ENCODE measurements around the gene SAT1. TPM values are rescaled to one million over a fixed set of nuclear protein-coding genes. Genes with fewer than 3 reads are reported as not detected.

The SAT1 gene
- total and polyA plus RNA-seq, 10 of the 15 experiments (the other 5 are each of a cell fraction or from before 2014, with no cell fraction given) = 42.2 to 234 (median 60.4) TPM

GRCh38 chrX:23773601-23774175, 9.3 kb upstream of the SAT1 start:
- Histone ChIP-seq H4K20me1 (ENCODE audit: control insufficient read depth, insufficient read depth) (no peaks in the 10 kb centered on the region), H3K36me3 (ENCODE audit: control insufficient read depth in 2 of 2, insufficient read depth in 2 of 2, low read length in 1 of 2) (no peaks in the 10 kb centered on the region), H3K27ac (ENCODE audit: control insufficient read depth, insufficient read depth) (peak overlapping the region; percentile 78; the same call in 1 of the 2 replicates), H3K4me1 (ENCODE audit: control insufficient read depth, insufficient read depth, low read length) (no peaks in the 10 kb centered on the region), H3K9me3 (replicated peaks; ENCODE audit: control insufficient read depth, insufficient read depth, low read length) (no peaks in the 10 kb centered on the region), H3K79me2 (ENCODE audit: control insufficient read depth, insufficient read depth, low read length) (no peaks in the 10 kb centered on the region), H3K27me3 (replicated peaks in 1 of 2; ENCODE audit: control insufficient read depth in 2 of 2, insufficient read depth in 2 of 2, low read length in 1 of 2) (no peaks in the 10 kb centered on the region), H3K4me2 (ENCODE audit: control insufficient read depth, insufficient read depth) (no peak overlapping the region; the same call in 1 of the 2 replicates), H3K4me3 (no peak overlapping the region), H2AFZ (ENCODE audit: control insufficient read depth, low read depth, low read length) (no peak overlapping the region), H3K9ac (ENCODE audit: control insufficient read depth, insufficient read depth, low read length) (no peak overlapping the region)
- ChIA-PET RAD21 (ENCODE audit: unreplicated experiment) (interaction anchor here (0.7 to 3.2 kb wide), 3 partner anchors 9 to 128 kb away, joined by 3 to 15 read pairs (median 4); partner anchors contain the start of gene SAT1), SMC1A (ENCODE audit: uncharacterized antibody, unreplicated experiment) (interaction anchor here (0.6 to 1.6 kb wide), 4 partner anchors 35 to 1821 kb away, joined by 3 to 8 read pairs (median 3); no protein-coding TSS in a partner anchor), POLR2A (interaction anchor here (1.4 to 3.8 kb wide), 3 partner anchors 8 to 128 kb away, joined by 3 to 12 read pairs (median 4); no protein-coding TSS in a partner anchor), CTCF (interaction anchor here (0.9 to 1.9 kb wide), 4 partner anchors 9 to 128 kb away, joined by 3 to 14 read pairs (median 8); partner anchors contain the start of gene SAT1)
- BruUV-seq (replicated peaks) = no TSS peak
- TF ChIP-seq MTA2 (IDR thresholded peaks at IDR 0.05; ENCODE audit: low read depth) (0 out of 2 replicates have a peak, but pooled peaks have one; percentile 27), SPI1 (IDR thresholded peaks at IDR 0.05; ENCODE audit: borderline replicate concordance, insufficient read depth, low read depth, low read length) (peak; percentile 92), TCF7 (IDR thresholded peaks at IDR 0.05; ENCODE audit: borderline replicate concordance) (no peak), IKZF2 (IDR thresholded peaks at IDR 0.05) (peak in 1 of 2 experiments; percentile 18; a peak in 1 of 4 replicates), USF2 (IDR thresholded peaks at IDR 0.05; ENCODE audit: borderline replicate concordance, low read depth, low read length) (no peak; the same call in 1 of the 2 replicates), EP300 (IDR thresholded peaks at IDR 0.05; ENCODE audit: borderline replicate concordance in 1 of 2, control insufficient read depth in 1 of 2, low read depth in 2 of 2, low read length in 2 of 2) (peak in 1 of 2 experiments; percentile 14; a peak in 1 of 4 replicates), MLLT1 (IDR thresholded peaks at IDR 0.05) (peak; percentile 10; the same call in 1 of the 2 replicates), SREBF1 (IDR thresholded peaks at IDR 0.05; ENCODE audit: low read length) (no peak), IKZF1 (conservative IDR thresholded peaks at IDR 0.05) (0 out of 2 replicates have a peak, but pooled peaks have one; percentile 3), NFXL1 (IDR thresholded peaks at IDR 0.05; ENCODE audit: borderline replicate concordance) (no peak), RAD51 (IDR thresholded peaks at IDR 0.05) (peak; percentile 50; the same call in 1 of the 2 replicates), CREM (IDR thresholded peaks at IDR 0.05; ENCODE audit: low read depth) (0 out of 2 replicates have a peak, but pooled peaks have one; percentile 19)
- intact Hi-C loops (cut with micrococcal nuclease; ENCODE audit: unreplicated experiment) = loop anchor here (2.0 kb wide), 1 partner anchor 17 kb away; no protein-coding TSS in a partner anchor
- FAIRE-seq (peak; percentile 38), DNase-seq (ENCODE audit: low read depth, low spot score) (peak; percentile 36), ATAC-seq (peak; percentile 91)
- in situ Hi-C loops (cut with MboI) = no loop called here
- WGBS (ENCODE audit: insufficient coverage, insufficient replicate concordance, low lambda C conversion rate, missing lambda C conversion rate) = 64% methylated on average over 3 of the region's 3 CpGs
